Activated CD8-positive, alpha-beta memory T cell treated with anti-CD3 and anti-CD28 coated beads, Interleukin-2, amount 10 ng/mL, durations not matched to agents 7 days and 5 days (primary cell): Measurements from ENCODE around the gene CD207. TPM values are rescaled to one million over a fixed set of nuclear protein-coding genes. Genes with fewer than 3 reads are reported as not detected.
A peak's percentile ranks its signal among the peaks of the same experiment; 100 is the strongest.
"Not testable (repeated sequence)": the region's sequence is repeated elsewhere in the genome, so short reads cannot be mapped to it uniquely, and the experiment has no call there.

Experiments used
- ATAC-seq: fragments of 150-1000 bp; cut with Tn5 transposase; one replicate; pipeline ENCODE4 v1.10.0; 2021; ENCODE audit warnings: moderate library complexity
- CTCF ChIA-PET: fragments of 350-600 bp; sonication (Branson Sonifier 250); formaldehyde crosslinking; loops from one replicate; lab custom pipeline; 2021; ENCODE audit warnings: antibody characterized with exemption; lab: Charles Lee
- DNase-seq: peaks from one replicate; pipeline ENCODE4 v3.0.0-alpha.2; 2020
- H3K27ac Mint-ChIP-seq: one replicate; pipeline ENCODE4 v1.8.0; 2021; ENCODE audit warnings: mild to moderate bottlenecking, mixed read lengths
- H3K27me3 Mint-ChIP-seq: one replicate; pipeline ENCODE4 v1.8.0; 2021; ENCODE audit warnings: mixed read lengths
- H3K36me3 Mint-ChIP-seq: one replicate; pipeline ENCODE4 v1.8.0; 2021; ENCODE audit warnings: mild to moderate bottlenecking, mixed read lengths
- H3K4me1 Mint-ChIP-seq: one replicate; pipeline ENCODE4 v1.8.0; 2021; ENCODE audit warnings: mixed read lengths
- H3K4me3 Mint-ChIP-seq: one replicate; pipeline ENCODE4 v1.8.0; 2021; ENCODE audit warnings: mild to moderate bottlenecking, moderate library complexity, mixed read lengths
- H3K9me3 Mint-ChIP-seq: one replicate; pipeline ENCODE4 v1.8.0; 2022; ENCODE audit warnings: low read depth, mixed read lengths
- total RNA-seq, 2 experiments: library from RNA; stranded (reverse); gene quantifications; one replicate each; pipeline ENCODE4 v1.2.3, GENCODE V29; 2021

Gene CD207
- total RNA-seq, 2 experiments from 2014 or later, result not detected

DNA sequence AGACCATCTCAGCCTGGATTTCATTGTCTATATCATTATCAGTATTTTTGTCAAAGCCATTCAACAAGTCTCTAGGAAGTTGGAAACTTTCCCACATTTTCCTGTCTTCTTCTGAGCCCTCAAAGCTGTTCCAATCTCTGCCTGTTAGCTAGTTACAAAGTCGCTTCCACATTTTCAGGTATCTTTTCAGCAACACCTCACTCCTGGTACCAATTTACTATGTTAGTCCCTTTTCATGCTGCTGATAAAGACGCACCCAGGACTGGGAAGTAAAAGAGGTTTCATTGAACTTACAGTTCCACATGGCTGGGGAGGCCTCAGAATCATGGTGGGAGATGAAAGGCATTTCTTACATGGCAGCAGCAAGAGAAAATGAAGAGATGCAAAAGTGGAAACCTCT, 35.9 kb downstream of the CD207 start:
- Mint-ChIP-seq H3K4me3 (no peak overlapping the region), H3K27ac (no peak overlapping the region), H3K4me1 (no peaks in the 10 kb centered on the region), H3K27me3 (peaks cover 24% of the 10 kb centered on the region), H3K36me3 (no peaks in the 10 kb centered on the region), H3K9me3 (peaks cover 4% of the 10 kb centered on the region)
- DNase-seq, result no peak
- no peak for ATAC-seq
- CTCF ChIA-PET, result interaction anchor here (1.6 kb wide), 1 partner anchor 148 kb away, joined by 3 read pairs; no protein-coding TSS in a partner anchor

DNA sequence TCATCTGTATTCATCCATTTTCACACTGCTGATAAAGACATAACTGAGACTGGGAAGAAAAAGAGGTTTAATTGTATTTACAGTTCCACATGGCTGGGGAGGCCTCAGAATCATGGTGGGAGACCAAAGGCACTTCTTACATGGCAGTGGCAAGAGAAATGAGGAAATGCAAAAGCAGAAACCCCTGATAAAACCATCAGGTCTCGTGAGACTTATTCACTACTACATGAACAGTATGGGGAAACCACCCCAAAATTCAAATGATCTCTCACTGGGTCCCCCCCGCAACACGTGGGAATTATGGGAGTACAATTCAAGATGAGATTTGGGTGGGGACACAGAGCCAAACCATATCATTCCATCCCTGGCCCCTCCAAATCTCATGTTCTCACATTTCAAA, 37.6 kb downstream of the CD207 start:
- H3K4me3 Mint-ChIP-seq, H3K9me3 Mint-ChIP-seq, DNase-seq, H3K4me1 Mint-ChIP-seq, H3K36me3 Mint-ChIP-seq, ATAC-seq, H3K27ac Mint-ChIP-seq: not testable (repeated sequence)
- peaks cover 31% of the 10 kb centered on the region for H3K27me3 Mint-ChIP-seq
- CTCF ChIA-PET, result interaction anchor here (1.1 kb wide), 1 partner anchor 63 kb away, joined by 3 read pairs; no protein-coding TSS in a partner anchor

DNA sequence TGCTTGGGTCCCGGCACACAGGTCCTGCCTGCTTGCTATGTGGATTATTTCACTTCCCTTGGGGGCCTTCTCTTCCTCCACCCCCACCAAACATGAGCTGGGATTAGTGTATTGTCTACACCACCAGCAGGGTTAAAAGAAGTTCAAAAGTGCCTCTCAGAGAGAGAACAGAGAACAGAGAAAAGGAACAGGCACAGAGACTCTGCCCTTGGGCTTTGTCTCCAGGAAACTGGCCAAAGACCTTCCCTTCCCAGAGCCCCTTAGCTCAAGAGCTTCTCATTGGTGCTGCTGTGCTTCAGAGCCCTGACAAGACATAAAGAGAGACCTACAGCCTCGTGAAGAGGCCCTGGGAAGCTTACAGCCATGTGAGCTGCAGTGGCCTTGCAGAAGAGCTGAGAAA, 38.1 kb downstream of the CD207 start:
- H3K36me3 Mint-ChIP-seq, result no peaks in the 10 kb centered on the region
- peaks cover 32% of the 10 kb centered on the region for H3K27me3 Mint-ChIP-seq

DNA sequence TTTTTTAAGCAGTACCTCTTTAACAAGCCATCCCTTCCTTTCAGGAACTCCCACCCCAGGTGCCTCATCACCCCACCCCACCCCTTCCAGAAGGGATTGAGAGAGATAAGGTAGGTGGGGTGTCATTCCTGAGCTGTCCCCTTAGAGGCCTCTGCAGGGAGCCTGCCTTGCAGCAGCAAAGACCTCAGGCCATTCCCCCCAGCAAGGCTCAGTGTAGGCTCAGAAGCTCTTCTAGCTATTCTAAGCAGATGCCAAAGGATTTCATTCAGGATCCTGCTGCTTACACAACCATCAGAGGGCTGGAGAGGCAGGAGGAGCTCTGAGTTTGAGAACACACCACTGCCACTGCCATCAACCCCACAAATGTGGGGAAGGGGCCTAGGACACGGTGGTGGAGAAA, 39.4 kb downstream of the CD207 start:
- Mint-ChIP-seq H3K4me1 (no peaks in the 10 kb centered on the region), H3K9me3 (peaks cover 4% of the 10 kb centered on the region), H3K36me3 (no peaks in the 10 kb centered on the region), H3K27ac (no peak overlapping the region), H3K4me3 (no peak overlapping the region), H3K27me3 (peaks cover 38% of the 10 kb centered on the region)
- ATAC-seq (no peak), DNase-seq (no peak)
- CTCF ChIA-PET, result interaction anchor here (1.2 kb wide), 1 partner anchor 10 kb away, joined by 3 read pairs; no protein-coding TSS in a partner anchor

More for the DNA sequence above, 38.1 kb downstream of the CD207 start:
- H3K9me3 Mint-ChIP-seq, result peaks cover 4% of the 10 kb centered on the region
- no peak overlapping the region for H3K27ac Mint-ChIP-seq
- H3K4me3 Mint-ChIP-seq, result no peak overlapping the region
- DNase-seq (no peak), ATAC-seq (no peak)
- no peaks in the 10 kb centered on the region for H3K4me1 Mint-ChIP-seq
- CTCF ChIA-PET, result interaction anchor here (1.1 to 1.2 kb wide), 2 partner anchors 9 to 64 kb away, joined by 3 read pairs; no protein-coding TSS in a partner anchor

GRCh38 chr2:70795164-70795995, 40.2 kb downstream of the CD207 start:
- H3K27ac Mint-ChIP-seq, result no peak overlapping the region
- peaks cover 2% of the 10 kb centered on the region for H3K4me1 Mint-ChIP-seq
- CTCF ChIA-PET, result interaction anchor here (1.0 kb wide), 1 partner anchor 20 kb away, joined by 3 read pairs; no protein-coding TSS in a partner anchor

GRCh38 chr2:70793450-70793849, 42.2 kb downstream of the CD207 start:
- no peak overlapping the region for H3K27ac Mint-ChIP-seq
- CTCF ChIA-PET, result interaction anchor here (0.8 to 2.4 kb wide), 4 partner anchors 9 to 153 kb away, joined by 3 to 7 read pairs (median 3); no protein-coding TSS in a partner anchor
- H3K36me3 Mint-ChIP-seq, result no peaks in the 10 kb centered on the region
- no peaks in the 10 kb centered on the region for H3K9me3 Mint-ChIP-seq
- no peak for DNase-seq
- peaks cover 7% of the 10 kb centered on the region for H3K4me1 Mint-ChIP-seq
- H3K4me3 Mint-ChIP-seq, result no peak overlapping the region
- ATAC-seq, result no peak
- peaks cover 52% of the 10 kb centered on the region for H3K27me3 Mint-ChIP-seq

More at GRCh38 chr2:70795164-70795995, 40.2 kb downstream of the CD207 start:
- Mint-ChIP-seq H3K4me3 (no peak overlapping the region), H3K36me3 (no peaks in the 10 kb centered on the region), H3K27me3 (peaks cover 42% of the 10 kb centered on the region), H3K9me3 (peaks cover 4% of the 10 kb centered on the region)
- no peak for DNase-seq
- ATAC-seq, result no peak

- ATAC-seq (no peak), DNase-seq (no peak)
- no peak within 1 kb of the TSS for H3K27ac Mint-ChIP-seq
- no peaks in the 10 kb centered on the region for H3K9me3 Mint-ChIP-seq
- peaks cover 7% of the 10 kb centered on the region for H3K4me1 Mint-ChIP-seq
- H3K36me3 Mint-ChIP-seq, result no peaks in the 10 kb centered on the region
- peaks cover 73% of the 10 kb centered on the region for H3K27me3 Mint-ChIP-seq
- CTCF ChIA-PET, result interaction anchor here (0.7 to 4.2 kb wide), 14 partner anchors 9 to 157 kb away, joined by 3 to 31 read pairs (median 4); no protein-coding TSS in a partner anchor
- H3K4me3 Mint-ChIP-seq, result peak within 1 kb of the TSS; percentile 56
Measured at GRCh38 chr2:70790136-70790828, 45.3 kb downstream of the CD207 start, which contains the start of gene FIGLA. FIGLA (minus strand) TSS chr2:70790643; CDS start chr2:70790638, 5 bp downstream.

GRCh38 chr2:70789304-70790135, 46.1 kb downstream of the CD207 start:
- Mint-ChIP-seq H3K4me3 (peak overlapping the region; percentile 56), H3K4me1 (peaks cover 7% of the 10 kb centered on the region), H3K27ac (no peak overlapping the region), H3K9me3 (no peaks in the 10 kb centered on the region), H3K27me3 (peaks cover 70% of the 10 kb centered on the region), H3K36me3 (no peaks in the 10 kb centered on the region)
- DNase-seq (peak; percentile 78), ATAC-seq (peak; percentile 82)
- CTCF ChIA-PET, result interaction anchor here (0.7 to 4.2 kb wide), 21 partner anchors 8 to 485 kb away, joined by 3 to 31 read pairs (median 4); partner anchors contain the start of gene ADD2

GRCh38 chr2:70785137-70785911, 50.3 kb downstream of the CD207 start:
- no peak overlapping the region for H3K4me3 Mint-ChIP-seq
- DNase-seq, result peak; percentile 49
- peaks cover 5% of the 10 kb centered on the region for H3K4me1 Mint-ChIP-seq
- no peak for ATAC-seq
- H3K9me3 Mint-ChIP-seq, result no peaks in the 10 kb centered on the region
- CTCF ChIA-PET, result interaction anchor here (0.6 to 2.1 kb wide), 8 partner anchors 9 to 163 kb away, joined by 3 to 13 read pairs (median 4); partner anchors contain the start of gene ADD2
- H3K36me3 Mint-ChIP-seq, result no peaks in the 10 kb centered on the region
- no peak overlapping the region for H3K27ac Mint-ChIP-seq
- H3K27me3 Mint-ChIP-seq, result peaks cover 53% of the 10 kb centered on the region

GRCh38 chr2:70784320-70784719, 51.3 kb downstream of the CD207 start:
- CTCF ChIA-PET, result interaction anchor here (1.1 to 2.1 kb wide), 7 partner anchors 9 to 162 kb away, joined by 3 to 13 read pairs (median 4); partner anchors contain the start of gene ADD2
- no peaks in the 10 kb centered on the region for H3K4me1 Mint-ChIP-seq
- no peaks in the 10 kb centered on the region for H3K9me3 Mint-ChIP-seq
- DNase-seq (no peak), ATAC-seq (no peak)
- H3K4me3 Mint-ChIP-seq, result no peak overlapping the region
- H3K27ac Mint-ChIP-seq, result no peak overlapping the region
- no peaks in the 10 kb centered on the region for H3K36me3 Mint-ChIP-seq
- peaks cover 51% of the 10 kb centered on the region for H3K27me3 Mint-ChIP-seq
